Suppressor macrophage treated with lipopolysaccharide for 4 hours (primary cell): ENCODE measurements around the gene BPGM.
"Not testable (repeated sequence)": the region's sequence is repeated elsewhere in the genome, so short reads cannot be mapped to it uniquely, and the experiment has no call there.

ENCODE experiments used
- DNase-seq: peaks from one replicate; pipeline ENCODE4 v3.0.0-alpha.2; 2020

Gene BPGM

DNA sequence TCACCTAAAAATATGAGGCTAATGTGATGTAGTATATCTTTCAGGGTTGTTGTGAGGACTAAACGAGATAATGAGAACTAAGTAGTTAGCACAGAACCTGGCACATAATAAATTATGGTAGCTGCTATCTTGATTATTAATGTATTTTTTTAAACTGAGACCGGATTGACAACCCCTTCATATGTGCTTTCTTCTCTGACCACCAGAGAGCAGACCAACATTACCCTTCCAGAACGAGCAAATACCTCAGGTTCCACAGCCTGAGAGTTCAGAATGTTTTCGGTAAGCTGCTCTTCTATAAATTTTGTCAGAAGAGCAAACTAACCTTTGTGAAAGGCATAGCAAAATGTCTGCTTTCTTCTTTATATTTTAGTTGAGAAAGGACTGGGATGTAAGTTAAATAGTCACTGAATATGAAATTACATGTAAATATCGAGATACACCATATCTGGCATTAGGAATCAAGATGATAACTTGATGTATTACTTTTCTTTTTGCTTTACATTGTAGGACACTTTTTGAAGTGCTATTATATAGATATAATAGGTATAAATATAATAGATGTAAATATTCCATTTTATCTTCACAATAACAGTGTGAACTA is 13.6 kb upstream of the BPGM start:
- DNase-seq, result peak; percentile 52

DNA sequence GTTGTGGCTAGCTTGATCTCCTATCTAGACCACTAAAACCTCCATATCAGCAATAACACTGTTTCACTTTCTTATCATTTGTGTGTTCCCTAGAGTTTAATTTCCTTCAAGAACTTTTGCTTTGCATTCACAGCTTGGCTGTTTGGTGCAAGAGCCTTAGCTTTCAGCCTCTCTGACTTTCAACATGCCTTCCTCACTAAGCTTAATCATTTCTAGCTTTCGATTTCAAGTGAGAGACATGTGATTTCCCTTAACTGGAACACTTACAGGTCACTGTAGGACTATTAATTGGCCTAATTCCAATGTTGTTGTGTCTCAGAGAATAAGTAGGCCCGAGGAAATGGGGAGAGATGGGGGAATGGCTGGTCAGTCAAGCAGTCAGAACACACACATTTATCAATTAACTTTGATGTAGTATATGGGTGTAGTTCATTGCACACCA is 10.6 kb upstream of the BPGM start:
- peak; percentile 88 for DNase-seq

DNA sequence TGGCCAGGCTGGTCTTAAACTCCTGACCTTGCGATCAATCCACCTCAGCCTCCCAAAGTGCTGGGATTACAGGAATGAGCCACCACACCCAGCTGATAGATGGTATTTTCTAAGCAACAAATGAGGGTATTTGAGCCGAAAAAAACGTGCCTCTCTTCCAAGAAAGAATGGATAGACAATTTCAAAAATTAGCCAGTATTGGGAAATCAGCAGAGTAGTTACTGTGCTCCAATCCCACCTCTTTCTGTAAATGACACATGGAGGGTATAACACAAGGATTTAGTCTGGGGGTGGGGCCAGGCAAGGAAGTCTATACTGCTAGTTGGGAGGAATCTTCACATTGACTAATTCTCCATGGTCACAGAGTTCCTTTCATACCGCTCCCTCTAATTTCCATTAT is 9.2 kb upstream of the BPGM start:
- no peak for DNase-seq

DNA sequence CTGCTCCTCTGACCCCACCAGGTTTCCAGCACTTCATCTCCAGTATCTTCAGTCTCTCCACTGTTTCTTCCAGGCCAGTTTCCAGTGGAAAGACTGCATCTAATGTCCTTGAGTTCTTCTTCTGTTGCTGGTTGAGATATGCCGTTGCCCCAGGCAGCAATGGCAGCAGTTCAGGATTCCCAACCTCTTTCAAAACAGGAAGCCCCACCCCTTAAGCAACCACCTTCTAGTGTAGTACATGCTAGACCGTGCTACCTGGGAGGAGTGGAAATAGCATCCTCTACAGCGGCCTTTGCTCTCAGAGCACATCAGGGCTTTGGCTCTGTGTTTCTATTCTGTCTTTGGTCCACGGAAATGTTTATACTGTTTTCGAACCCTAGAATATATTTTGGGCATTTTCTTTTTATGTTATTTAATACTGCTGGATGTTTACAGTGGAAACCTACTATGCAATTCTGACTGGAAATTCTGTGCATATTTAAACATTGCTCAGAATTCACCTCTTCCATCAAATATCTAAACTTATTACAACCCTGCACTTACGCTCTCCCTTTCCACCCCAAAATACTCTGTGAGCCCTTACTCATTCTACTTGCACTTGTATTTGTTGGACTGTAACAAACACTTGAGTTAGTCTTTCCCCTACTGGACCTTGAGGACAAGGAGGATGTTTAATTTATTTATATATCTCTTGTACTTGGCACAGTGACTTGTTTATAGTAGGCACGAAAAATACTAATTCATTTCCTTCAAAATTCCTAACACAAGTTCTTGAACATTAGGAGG is 8.5 kb upstream of the BPGM start:
- no peak for DNase-seq

DNA sequence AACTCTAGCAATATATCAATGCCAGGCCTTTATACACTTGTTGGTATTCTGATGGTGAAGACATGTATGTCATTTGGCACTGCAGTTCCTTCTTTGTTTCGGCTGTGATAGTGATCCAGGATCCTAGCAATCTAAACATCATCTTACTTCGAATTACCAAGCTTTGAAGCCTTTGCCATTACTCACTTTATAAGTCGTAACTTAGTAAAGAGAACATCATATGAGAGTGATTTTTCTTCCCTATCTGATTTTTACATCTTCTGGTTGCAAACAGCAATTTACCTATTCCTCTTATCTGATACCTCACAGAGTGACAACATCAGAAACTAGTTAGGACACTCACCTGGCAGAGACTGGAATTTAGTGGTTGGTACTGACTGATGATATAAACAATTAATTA is 7.6 kb upstream of the BPGM start:
- DNase-seq, result no peak

DNA sequence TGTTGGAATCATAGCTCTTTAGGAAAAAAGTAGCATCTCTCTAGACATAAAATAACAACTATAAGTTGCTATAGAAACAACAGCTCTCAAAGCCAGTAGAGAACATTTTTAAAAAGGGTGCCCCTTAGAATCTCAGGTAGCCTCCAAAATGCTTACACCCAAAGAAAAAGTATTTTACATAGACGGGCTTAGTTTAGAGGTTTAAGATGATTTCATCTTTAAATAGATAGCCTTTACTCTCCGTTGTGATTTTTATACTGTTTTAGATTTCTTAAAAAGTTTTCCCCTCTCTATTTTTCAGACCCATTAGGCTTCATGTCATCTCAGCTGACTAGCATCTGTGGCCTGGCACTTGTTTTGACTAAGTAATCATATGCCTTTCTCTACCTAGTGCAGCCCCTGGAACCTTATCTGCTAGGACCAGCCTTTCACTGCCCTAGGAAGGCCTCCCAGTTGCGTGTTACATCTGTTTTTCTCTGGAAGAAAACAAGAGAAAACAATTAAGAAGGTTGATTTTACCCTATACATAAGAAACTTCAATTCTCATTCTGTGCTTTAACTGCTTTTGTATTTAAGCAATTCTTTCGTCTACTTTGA is 6.9 kb upstream of the BPGM start:
- DNase-seq, result no peak

DNA sequence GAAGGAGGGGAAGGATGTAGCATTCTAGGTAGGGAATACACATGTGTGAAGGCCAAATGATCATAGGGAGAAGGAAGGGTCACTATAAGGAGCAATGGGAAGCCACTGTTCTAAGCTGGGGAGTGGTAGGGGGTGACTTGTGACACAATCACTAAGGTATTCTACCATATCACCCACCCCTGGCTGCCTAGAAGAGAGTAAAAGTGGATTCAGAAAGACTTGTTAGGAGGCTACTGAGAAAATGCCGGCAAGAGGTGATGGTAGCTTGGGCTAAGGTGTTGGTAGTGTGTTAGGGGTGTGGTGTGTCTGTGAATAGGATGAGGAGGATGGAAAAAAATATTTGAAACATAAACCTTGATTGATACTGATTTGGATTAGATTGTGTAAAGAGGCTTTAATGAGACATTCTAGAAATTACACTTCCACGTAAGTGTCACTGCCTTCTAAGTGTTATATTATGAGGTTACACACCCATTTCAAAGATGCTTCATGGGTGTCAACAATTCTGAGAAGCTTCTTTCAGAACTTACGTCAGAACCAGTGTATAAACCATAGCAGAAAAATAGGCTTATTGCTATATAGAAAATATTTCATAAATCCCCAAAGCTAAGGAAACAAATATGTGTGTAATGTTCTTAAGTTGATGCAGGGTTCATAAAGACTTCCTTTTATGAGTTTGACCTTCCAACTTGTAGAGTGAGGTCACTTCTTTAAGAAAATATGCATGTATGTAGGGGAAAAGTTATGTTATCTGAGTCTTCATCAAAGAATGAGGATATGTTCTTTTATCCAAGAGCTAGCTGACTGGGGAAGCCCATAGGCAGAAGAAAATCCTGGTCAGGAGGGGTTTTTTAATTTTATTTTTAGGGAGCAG is 5.6 kb upstream of the BPGM start:
- DNase-seq, result no peak

DNA sequence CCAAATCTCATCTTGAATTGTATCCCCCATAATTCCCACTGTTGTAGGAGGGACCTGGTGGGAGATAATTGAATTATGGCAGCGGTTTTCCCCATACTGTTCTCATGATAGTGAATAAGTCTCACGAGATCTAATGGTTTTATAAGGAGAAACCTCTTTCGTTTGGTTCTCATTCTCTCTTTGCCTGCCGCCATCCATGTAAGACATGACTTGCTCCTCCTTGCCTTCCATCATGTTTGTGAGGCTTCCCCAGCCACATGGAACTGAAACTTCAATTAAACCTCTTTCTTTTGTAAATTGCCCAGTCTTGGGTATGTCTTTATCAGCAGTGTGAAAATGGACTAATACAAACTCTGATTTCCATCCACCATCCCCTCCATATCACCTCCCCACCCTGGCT is 4.7 kb upstream of the BPGM start:
- not testable (repeated sequence) for DNase-seq

DNA sequence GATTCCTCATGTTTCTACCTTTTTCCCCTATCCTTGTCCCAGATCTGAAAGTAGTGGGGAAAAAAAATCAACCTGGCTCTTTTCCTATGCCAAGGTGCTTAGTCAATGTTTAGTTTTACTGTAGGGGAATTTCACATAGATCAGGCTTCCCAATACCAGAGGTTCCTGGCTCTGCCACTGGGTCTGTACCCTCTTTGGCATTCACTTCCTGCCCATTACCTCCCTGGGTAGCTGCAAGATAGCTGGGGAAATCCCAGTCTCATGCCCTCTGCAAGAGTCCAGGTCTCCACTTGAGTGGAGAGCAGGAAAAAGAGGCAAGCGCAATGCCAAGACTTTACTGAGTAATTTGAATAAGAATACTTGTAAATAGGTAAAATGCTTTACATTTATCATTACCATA is 3.5 kb upstream of the BPGM start:
- no peak for DNase-seq

DNA sequence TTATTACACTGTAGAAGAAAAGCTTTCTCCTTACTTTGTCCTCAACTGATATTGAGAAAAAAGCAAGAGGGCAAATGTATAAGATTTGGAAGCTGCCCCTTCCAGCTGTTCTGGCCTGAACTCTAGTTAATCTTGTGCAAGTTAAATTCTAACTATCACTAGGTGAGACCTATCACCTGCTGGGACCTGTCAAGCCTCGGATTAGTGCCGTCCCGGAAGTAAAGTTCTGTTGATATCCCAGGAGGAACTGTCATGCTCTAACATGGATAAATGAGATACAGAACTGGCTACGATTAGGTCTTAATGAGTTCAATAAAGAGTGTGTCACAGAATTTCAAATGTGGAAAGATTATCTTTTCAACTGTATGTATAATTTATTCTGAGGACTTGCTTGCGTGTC is 1.2 kb upstream of the BPGM start:
- no peak for DNase-seq

DNA sequence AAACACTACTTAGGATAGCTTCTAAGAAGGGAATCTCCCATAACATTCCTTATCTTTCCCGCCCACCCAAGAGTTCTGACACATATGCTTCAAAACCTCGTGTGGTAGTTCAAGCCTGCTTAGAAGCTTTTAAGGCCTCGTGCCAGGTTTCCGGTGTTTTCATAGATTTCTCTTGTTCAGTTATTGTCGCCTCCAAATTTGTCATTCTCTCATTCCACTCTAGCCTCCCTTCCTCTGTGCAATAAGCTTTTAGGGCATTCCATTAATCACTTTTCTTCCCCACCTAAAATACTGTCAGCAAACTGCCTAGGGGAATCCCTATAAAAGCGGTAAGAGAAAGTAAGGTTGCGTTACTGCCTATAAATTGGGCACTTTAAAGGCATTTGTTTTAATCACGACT is 718 bp upstream of the BPGM start:
- peak; percentile 37 for DNase-seq

DNA sequence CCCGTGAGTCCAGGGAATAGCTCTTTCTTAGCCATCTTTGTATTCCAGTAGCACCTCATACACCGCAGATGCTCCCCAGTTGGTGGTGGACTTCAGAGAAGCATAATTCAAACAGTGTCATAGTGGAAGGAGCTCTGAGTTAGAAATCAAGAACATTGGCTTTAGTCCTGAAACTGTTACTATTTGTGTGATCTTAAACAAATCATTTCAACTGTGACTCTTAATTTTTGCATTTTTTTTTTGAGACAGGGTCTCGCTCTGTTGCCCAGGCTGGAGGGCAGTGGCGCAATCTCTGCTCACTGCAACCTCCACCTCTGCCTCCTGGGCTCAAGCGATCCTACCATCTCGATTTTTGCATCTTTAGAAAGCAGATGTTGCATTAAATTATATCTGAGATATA is 1.8 kb downstream of the BPGM start:
- DNase-seq, result no peak

DNA sequence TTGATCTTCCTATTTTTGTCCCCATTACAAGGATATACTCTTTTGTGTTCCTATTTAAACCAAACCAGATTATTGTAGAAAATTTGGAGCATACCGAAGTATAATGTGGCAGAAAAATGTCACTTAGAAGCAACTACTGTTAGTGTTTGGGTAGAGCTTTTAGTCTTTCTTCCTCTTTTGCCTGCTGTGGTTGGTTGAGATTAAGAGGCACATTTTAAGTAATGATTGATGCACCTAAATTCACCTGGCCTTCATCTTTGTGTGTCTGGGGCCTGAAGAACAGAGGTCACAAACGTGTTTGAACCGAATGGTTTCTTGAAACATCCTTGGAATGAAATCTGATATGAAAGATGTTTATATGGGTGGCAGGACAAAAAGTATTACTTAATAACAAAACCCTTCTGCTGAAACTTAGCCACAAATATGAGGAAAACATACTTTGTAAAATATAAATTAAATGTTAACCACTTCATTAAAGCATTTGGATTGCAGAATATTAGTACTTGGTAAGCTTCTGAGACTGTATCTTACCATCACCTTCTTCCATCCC is 2.6 kb downstream of the BPGM start:
- DNase-seq, result no peak

DNA sequence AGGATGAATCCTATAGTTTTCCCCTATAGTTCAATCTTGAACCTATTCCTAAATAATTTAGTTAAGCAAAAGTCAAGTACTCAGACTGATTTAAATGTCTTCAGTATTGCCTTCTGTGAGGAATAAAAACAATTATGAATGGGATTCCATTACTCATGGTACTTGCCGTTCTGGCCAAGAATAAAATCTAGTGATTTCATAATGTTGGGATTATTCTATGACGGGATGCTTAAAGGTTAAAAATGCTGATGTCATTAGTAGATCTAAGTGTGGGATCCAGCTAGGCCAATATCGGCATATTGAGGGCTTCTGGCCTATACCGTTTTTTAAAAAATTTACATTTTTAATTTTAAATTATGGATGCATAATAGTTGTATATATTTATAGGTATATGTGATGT is 5.3 kb downstream of the BPGM start:
- peak; percentile 8 for DNase-seq

DNA sequence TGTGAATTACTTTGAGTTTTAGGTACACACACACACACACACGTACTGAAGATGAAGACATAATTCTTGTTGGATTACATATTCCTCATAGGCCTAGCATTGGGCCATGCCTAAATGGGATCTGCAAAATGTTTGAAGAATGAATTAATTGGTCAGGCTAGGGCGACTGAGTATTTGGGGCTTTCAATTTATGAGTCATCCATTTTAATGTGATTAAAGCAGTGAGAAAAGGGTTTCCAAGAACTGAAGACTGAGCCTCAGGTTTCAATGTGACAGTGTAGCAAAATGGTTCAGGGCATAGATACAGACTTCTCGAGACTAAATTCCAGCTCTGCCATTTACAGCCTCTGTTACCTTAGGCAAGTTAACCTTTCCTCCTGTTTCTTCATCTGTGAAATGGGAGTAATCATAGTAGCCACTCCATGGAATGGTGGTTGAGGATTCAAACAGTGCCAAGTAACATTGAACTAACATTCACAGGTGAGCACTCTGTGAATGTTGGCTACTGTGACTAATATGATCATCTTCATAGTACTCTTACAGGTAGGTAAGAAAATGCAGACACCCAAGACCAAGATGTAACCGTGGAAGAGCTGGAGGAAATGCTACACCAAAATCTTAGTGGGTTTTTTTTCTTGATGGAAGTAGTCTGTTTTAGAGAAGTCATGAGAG is 7.6 kb downstream of the BPGM start:
- no peak for DNase-seq

DNA sequence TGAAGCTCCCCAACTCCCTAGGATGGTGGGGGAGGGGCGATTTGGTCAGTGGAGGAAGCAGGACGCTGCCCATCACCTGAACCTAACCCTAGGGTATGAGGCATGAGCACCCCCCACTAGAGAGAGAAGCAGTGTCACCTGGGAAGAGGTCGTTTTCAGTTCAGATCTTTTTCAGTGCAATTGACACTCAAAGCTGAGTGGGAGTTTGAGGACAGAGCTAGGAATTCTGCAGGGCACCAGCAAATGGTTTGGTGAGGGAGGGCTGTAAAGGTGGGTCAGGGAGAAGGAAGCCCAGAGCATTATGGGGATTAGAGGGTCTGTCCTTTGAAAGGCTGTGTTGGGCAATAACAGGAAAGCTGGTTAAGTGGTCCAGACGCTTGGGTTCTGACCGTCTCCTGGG is 10.9 kb downstream of the BPGM start:
- no peak for DNase-seq

DNA sequence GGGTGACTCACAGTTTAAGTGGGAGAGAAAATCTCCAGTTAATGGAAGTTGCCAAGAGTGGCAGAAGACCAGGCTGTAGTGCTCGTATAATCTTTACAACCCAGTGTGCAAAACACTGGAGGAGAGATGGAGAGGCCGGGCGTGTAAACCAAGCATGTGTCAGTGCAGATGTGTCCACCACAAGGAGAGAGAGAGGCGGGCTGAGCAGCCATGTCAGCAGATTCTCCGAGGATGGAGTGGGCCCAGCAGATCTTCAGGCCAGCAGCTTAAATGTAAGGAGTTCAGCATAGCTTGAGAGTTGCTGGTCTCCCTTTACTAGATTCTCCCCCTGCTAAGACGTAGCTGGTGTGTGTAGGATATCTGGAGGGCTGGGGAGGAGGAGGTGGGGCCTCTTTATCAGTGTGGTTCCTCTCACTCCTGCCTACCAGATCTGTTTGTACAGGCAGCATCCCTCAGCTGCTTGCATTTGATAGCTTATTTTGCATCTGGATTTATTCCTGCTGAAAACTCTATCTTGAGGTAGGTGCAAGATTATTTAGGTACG is 13.7 kb downstream of the BPGM start:
- DNase-seq, result no peak

DNA sequence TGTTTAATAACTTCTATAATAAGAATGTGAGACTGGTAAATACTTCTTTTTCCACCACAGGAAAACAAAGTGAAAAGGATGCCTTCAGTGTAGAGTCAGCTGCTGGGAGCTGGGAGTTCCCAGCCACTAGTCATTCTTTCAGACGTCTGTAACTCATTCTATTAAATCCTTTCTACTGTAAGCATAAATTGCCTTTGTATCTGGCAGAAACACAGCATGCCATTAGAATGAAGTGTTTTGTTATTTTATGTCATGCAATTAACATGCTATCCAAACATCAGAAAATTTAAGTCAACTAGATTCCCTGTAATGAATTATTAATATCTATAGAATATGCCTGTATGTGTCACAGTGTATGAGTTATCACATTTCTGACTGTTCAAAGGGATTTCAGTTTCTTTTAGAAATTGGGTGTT is 14.3 kb downstream of the BPGM start:
- no peak for DNase-seq

DNA sequence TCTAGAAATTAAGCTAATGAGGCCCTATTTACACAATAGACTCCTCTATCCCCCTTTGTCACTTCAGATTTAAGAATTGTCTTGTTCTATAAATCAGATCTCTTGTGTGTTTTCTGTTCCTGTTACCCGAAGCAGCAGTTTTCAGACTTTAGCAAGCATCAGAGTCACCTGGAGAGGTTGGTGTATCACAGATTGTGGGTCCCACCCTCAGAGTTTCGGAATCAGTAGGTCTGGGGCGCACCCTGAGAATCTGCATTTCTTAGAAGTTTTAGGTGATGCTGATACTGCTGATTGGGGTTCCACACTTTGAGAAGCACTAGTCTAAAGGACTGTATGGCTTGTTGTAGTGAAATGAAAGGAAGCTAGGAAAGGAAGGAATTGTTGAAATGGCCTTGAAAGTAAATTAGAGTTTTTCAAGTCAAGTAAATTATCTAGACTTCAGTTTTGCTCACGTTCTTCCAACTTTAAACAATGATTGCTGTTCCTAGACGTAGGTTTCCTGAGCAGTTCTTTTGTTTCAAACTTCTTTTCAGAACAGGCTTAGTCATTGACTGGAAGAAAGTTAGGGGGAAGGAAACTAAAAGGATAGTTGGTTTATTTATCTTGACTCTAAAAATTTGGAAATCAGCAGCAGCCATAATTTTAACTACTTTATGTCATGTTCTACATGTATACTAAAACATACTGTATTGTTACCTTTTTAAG is 15.7 kb downstream of the BPGM start:
- DNase-seq, result no peak

DNA sequence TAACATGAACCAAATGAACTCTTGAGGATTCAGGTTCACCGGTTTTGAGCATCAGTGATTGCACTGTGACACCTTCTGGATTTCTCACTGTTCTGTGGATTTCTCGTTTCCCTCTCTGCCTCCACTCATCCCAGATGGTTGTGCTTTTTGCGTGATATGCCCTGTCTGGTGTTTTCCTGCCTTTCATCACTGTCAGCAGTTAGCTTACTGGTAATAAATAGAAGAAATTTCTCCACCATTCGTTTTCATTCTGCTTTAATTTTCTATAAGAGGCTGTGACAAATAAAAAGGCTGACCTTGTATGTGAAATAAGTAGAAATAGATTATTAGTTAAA is 16.2 kb downstream of the BPGM start:
- DNase-seq, result no peak

DNA sequence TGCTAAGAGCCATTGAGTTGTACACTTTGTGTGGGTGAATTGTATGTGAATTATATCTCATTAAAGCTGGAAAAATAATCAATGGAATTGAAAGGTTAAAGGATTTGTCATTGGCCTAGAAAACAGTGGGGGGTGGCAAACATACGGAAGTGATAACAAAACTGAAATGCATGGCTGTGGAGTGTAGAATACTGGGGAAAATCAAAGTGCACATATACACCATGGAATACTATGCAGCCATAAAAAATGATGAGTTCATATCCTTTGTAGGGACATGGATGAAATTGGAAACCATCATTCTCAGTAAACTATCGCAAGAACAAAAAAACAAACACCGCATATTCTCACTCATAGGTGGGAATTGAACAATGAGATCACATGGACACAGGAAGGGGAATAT is 18.4 kb downstream of the BPGM start:
- not testable (repeated sequence) for DNase-seq

DNA sequence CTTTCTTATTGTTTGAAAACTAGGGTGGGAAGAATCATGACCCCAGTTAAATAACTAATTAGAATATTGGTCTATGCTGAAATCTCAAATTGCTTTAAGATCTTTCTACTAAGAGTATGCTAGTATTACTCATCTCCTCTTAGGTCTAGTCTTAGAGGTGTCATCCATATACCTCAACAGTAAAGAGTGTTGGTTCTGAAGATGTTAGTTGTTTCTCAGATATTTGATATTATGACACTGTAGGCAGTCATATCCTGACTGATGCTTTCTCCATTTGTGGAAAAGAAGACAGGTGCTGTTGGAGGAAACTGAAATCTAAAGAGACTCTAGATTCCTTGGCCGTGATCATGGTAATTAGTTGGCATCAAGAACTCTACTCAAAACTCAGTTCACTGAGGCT is 21.2 kb downstream of the BPGM start:
- no peak for DNase-seq
